Measurements from ENCODE around the gene BAHCC1. TPM values are rescaled to one million over a fixed set of nuclear protein-coding genes. Genes with fewer than 3 reads are reported as not detected.
A peak's percentile ranks its signal among the peaks of the same experiment; 100 is the strongest.
"Not testable (repeated sequence)": the region's sequence is repeated elsewhere in the genome, so short reads cannot be mapped to it uniquely, and the experiment has no call there.

BAHCC1 gene
- total RNA-seq, 1 donor, result 11.2 TPM

DNA sequence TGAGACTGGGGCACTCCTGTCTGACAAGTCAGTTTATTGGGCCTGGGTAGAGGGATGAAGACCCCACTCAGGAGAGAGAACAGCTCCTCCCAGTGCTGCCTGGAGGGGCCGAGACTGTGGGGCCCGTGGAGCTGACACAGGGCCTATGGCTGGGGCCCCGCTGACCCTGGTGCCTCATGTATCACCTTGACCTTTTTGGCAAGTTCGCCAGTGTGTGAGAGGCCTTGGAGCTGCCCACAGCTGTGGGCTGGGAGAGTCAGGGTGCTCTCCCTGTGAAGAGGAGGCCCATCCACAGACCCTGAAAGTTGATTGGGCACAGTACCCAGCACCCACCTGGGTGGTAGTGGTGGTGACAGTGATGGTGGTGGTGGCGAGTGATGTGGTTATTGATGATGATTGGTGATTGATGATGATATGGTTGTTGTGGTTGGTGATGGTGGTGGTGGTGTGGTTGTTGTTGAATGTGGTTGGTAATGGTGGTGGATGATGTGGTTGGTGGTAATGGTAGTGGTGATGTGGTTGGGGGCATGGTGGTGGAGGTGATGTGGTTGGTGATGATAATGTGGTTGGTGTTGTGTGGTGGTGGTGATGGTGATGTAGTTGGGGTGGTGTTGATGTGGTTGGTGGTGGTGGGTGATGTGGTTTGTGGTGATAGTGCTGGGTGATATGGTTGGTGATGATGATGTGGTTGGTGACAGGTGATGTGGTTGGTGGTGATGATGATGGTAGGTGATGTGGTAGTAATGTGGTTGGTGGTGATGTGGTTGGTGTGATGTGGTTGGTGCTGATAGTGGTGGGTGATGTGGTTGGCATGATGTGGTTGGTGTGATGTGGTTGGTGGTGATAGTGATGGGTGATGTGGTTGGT, 29.1 kb downstream of the BAHCC1 start:
- Histone ChIP-seq H3K4me1 (ENCODE audit: insufficient read depth, low read length) (peaks cover 52% of the 10 kb centered on the region), H4K20me1 (ENCODE audit: insufficient read depth, low read length) (peaks cover 3% of the 10 kb centered on the region), H3K79me2 (ENCODE audit: insufficient read depth, low read length) (peaks cover 19% of the 10 kb centered on the region), H3K27ac (ENCODE audit: low read depth, low read length) (peak overlapping the region; percentile 93), H3K4me2 (ENCODE audit: insufficient read depth, low read length) (no peak overlapping the region), H3K27me3 (ENCODE audit: insufficient read depth, low read length) (no peaks in the 10 kb centered on the region), H3K4me3 (ENCODE audit: insufficient read depth, low read length) (no peak overlapping the region), H2AFZ (ENCODE audit: low read length) (no peak overlapping the region), H3K36me3 (ENCODE audit: insufficient read depth, low read length) (no peaks in the 10 kb centered on the region), H3K9me3 (ENCODE audit: low read depth, low read length) (no peaks in the 10 kb centered on the region)
- DNase-seq (ENCODE audit: insufficient read length, low spot score, missing footprints), result no peak
- TF ChIP-seq, protein P1, sequence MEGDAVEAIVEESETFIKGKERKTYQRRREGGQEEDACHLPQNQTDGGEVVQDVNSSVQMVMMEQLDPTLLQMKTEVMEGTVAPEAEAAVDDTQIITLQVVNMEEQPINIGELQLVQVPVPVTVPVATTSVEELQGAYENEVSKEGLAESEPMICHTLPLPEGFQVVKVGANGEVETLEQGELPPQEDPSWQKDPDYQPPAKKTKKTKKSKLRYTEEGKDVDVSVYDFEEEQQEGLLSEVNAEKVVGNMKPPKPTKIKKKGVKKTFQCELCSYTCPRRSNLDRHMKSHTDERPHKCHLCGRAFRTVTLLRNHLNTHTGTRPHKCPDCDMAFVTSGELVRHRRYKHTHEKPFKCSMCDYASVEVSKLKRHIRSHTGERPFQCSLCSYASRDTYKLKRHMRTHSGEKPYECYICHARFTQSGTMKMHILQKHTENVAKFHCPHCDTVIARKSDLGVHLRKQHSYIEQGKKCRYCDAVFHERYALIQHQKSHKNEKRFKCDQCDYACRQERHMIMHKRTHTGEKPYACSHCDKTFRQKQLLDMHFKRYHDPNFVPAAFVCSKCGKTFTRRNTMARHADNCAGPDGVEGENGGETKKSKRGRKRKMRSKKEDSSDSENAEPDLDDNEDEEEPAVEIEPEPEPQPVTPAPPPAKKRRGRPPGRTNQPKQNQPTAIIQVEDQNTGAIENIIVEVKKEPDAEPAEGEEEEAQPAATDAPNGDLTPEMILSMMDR (IDR thresholded peaks at IDR 0.05; ENCODE audit: extremely low read depth, low read depth, low read length), result no peak

DNA sequence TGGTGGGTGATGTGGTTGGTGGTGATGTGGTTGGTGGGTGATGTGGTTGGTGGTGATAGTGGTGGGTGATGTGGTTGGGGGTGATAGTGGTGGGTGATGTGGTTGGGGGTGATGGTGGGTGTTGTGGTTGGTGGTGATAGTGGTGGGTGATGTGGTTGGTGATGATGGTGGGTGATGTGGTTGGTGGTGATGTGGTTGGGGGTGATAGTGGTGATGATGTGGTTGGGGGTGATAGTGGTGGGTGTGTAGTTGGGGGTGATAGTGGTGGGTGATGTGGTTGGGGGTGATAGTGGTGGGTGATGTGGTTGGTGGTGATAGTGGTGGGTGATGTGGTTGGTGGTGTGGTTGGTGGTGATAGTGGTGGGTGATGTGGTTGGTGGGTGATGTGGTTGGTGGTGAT, 29.8 kb downstream of the BAHCC1 start:
- not testable (repeated sequence) for H3K4me2 ChIP-seq (ENCODE audit: insufficient read depth, low read length); DNase-seq (ENCODE audit: insufficient read length, low spot score, missing footprints); H3K9me3 ChIP-seq (ENCODE audit: low read depth, low read length); H3K27me3 ChIP-seq (ENCODE audit: insufficient read depth, low read length); H2AFZ ChIP-seq (ENCODE audit: low read length); H3K36me3 ChIP-seq (ENCODE audit: insufficient read depth, low read length); H3K27ac ChIP-seq (ENCODE audit: low read depth, low read length); H3K4me3 ChIP-seq (ENCODE audit: insufficient read depth, low read length); H4K20me1 ChIP-seq (ENCODE audit: insufficient read depth, low read length)
- Histone ChIP-seq H3K79me2 (ENCODE audit: insufficient read depth, low read length) (peaks cover 19% of the 10 kb centered on the region), H3K4me1 (ENCODE audit: insufficient read depth, low read length) (peaks cover 48% of the 10 kb centered on the region)

GRCh38 chr17:81425716-81426392, 30.6 kb downstream of the BAHCC1 start:
- not testable (repeated sequence) for H3K4me2 ChIP-seq (ENCODE audit: insufficient read depth, low read length); H4K20me1 ChIP-seq (ENCODE audit: insufficient read depth, low read length); H2AFZ ChIP-seq (ENCODE audit: low read length); H3K9me3 ChIP-seq (ENCODE audit: low read depth, low read length); H3K4me3 ChIP-seq (ENCODE audit: insufficient read depth, low read length); H3K27ac ChIP-seq (ENCODE audit: low read depth, low read length); H3K36me3 ChIP-seq (ENCODE audit: insufficient read depth, low read length); DNase-seq (ENCODE audit: insufficient read length, low spot score, missing footprints); H3K27me3 ChIP-seq (ENCODE audit: insufficient read depth, low read length)
- H3K79me2 ChIP-seq (ENCODE audit: insufficient read depth, low read length), result peaks cover 19% of the 10 kb centered on the region
- peaks cover 41% of the 10 kb centered on the region for H3K4me1 ChIP-seq (ENCODE audit: insufficient read depth, low read length)

DNA sequence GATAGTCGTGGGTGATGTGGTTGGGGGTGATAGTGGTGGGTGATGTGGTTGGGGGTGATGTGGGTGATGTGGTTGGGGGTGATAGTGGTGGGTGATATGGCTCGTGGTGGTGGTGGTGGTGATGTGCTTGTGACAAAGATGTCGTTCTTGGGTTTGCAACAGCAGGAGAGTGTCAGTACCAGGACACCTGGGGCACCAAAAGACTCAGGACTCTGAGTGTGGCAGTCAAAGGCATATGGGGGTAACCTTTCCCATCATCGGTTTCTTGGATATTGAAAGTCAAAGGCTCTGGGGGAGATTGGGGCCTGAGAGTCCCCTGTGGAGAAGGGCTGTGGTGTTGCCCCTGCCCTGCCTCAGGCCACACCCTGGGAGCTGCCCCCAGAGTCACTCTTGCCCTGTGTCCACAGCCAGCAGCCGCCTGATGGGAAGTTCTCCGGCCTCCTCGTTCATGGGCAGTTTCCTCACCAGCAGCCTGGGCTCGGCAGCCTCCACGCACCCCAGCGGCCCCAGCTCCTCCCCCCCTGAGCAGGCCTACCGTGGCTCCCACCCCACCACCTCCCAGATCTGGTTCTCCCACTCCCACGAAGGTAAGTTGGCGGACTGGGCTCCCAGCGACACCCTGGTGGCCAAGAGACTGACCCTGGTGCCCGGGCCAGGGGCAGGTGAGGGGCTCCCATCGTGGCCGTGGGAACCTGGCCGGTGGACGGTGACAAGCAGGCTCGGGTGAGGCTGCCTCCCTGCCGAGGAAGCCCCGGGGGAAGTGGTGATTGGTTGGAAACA, 31.3 kb downstream of the BAHCC1 start:
- Histone ChIP-seq H3K4me3 (ENCODE audit: insufficient read depth, low read length) (no peak overlapping the region), H3K27me3 (ENCODE audit: insufficient read depth, low read length) (no peaks in the 10 kb centered on the region), H4K20me1 (ENCODE audit: insufficient read depth, low read length) (peaks cover 12% of the 10 kb centered on the region), H3K4me2 (ENCODE audit: insufficient read depth, low read length) (no peak overlapping the region), H3K27ac (ENCODE audit: low read depth, low read length) (no peak overlapping the region), H3K4me1 (ENCODE audit: insufficient read depth, low read length) (peaks cover 35% of the 10 kb centered on the region), H3K36me3 (ENCODE audit: insufficient read depth, low read length) (no peaks in the 10 kb centered on the region), H3K79me2 (ENCODE audit: insufficient read depth, low read length) (peaks cover 19% of the 10 kb centered on the region), H2AFZ (ENCODE audit: low read length) (no peak overlapping the region), H3K9me3 (ENCODE audit: low read depth, low read length) (no peaks in the 10 kb centered on the region)
- DNase-seq (ENCODE audit: insufficient read length, low spot score, missing footprints), result no peak
- TF ChIP-seq, protein P1 (IDR thresholded peaks at IDR 0.05; ENCODE audit: extremely low read depth, low read depth, low read length), result no peak

Data from osteoblast (primary cell).